ENCODE measurements around the gene NT5C1B. TPM values are rescaled to one million over a fixed set of nuclear protein-coding genes. Genes with fewer than 3 reads are reported as not detected.

Gene NT5C1B
- polyA plus RNA-seq, 3 donors, result 0.51 to 1.3 (median 0.61) TPM

DNA sequence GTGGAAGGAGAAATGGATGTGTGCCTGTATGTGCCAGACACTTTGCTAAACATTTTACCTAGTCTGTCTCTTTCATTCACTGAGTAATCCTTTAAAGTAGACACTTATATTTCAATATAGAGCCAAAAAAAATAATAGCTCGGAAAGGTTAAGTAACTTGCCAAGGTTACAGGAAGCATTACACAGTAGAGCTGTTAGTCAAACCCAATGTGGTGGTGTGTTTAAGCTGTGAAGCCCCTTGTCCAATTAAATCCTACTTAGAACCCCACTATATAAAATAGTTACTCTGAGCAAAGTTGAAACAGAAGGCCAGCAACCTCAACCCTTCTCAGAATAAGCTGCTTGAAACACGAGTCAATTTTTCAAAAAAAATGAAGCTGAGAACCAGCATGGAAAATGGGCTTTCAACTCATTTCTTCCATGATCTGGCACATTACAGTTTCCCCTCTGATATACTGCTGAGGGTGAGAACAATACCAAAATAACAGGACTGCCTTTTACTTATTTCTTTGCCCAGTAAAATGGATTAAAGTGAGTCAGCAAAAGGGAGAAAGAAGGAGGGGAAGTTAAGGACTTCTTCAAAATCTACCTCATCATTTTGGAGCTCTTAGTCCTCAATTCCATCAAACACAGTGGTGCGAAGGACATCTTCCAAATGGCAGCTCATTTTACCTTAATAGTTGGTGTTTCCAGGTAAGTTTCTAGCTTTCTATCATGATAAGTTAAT is 36.9 kb downstream of the NT5C1B start:
- DNase-seq (ENCODE audit: low read depth in 3 of 3, low spot score in 2 of 3), result no peak

DNA sequence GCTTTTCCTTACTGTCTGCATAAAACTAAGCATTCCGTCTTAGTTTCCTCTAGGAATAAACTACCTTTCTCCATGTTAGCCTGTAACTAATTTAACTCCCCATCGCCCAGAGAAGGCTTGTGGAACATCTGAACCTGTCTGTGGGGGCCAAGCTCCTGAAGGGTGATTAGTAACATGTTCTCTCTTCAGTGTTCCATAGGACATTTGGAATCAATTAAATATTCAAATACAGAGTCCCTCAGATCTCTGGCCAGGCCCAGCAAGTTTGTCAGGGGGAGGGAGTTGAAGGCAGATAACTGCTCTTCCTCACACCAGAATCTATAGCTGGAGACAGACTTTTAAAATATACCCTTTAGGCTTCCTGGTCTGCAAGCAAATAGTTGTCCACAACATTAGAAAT is 37.7 kb downstream of the NT5C1B start:
- no peak for DNase-seq (ENCODE audit: low read depth in 3 of 3, low spot score in 2 of 3)

DNA sequence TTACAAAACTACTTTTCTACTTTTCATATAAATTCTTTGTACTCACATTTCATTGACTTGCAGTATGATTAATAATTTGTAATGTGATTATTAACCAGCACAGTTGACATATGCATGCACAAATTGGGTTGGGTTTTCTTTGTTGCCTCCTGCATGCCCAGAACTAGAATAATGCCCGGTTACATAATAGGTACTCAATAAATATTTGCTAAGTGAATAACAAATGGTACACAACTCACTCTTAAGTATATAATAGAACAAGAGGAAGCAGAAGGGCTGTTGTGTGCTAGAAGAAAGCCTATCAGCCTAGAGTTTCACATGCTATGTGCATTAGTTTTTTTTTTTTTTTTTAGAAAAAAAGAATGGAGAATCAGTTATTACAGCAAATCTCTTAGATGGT is 38.2 kb downstream of the NT5C1B start:
- no peak for DNase-seq (ENCODE audit: low read depth in 3 of 3, low spot score in 2 of 3)

DNA sequence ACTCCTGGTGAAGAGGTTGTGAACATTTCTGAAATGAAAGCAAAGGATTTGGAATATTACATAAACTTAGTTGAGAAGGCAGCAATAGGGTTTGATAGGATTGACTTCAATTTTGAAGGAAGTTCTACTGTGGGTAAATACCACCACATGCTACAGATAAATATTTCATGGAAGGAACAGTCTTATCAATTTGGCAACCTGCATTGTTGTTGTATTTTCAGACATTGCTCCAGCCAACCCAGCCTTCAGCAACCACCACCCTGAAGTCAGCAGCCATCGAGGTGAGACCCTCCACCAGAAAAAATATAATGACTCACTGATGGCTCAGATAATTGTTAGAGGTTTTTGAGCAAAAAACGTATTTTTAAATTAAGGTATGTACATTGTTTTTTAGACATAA is 38.9 kb downstream of the NT5C1B start:
- no peak for DNase-seq (ENCODE audit: low read depth in 3 of 3, low spot score in 2 of 3)

DNA sequence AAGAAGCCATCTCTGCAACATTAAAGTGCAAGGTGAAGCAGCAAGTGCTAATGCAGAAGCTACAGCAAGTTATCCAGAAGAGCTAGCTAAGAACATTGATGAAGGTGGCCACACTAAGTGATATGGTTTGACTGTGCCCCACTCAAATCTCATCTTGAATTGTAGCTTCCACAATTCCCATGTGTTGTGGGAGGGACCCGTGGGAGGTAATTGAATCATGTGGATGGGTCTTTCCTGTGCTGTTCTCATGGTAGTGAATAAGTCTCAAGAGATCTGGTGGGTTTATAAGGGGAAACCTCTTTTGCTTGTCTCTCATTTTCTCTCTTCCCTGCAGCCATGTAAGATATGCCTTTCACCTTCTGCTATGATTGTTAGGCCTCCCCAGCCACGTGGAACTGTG is 40.3 kb downstream of the NT5C1B start:
- DNase-seq (ENCODE audit: low read depth in 3 of 3, low spot score in 2 of 3), result no peak

DNA sequence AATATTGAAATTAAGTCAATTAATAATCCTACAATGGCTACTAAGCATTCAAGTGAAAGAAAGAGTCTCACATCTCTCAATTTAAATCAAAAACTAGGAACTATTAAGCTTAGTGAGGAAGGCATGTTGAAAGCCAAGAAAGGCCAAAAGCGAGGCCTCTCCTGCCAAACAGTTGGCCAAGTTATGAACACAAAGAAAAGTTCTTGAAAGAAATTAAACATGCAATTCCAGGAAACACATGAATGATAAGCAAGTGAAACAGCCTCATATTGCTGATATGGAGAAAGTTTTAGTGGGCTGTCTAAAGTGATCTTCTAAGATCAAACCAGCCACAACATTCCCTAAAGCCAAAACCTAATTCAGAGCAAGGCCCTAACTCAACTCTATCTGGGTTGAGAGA is 40.7 kb downstream of the NT5C1B start:
- DNase-seq (ENCODE audit: low read depth in 3 of 3, low spot score in 2 of 3), result no peak

DNA sequence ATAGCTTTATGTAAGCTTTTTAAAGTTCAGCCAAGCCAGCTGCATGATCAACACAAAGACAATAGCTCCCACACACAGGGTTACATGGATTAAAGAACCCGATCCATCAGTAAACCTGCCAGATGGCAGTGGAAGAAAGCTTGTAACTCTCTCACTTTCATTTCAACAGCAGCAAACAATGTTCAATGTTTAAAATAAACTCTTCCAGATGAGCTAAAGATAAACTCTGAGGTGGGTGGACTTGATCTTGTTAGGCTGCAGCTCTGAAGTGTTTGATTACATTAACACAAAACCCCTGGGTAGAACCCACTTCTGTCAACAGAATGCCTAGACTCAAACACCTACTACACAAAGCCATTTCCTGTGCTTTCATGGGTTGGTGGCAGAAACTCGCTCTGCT is 42.8 kb downstream of the NT5C1B start:
- DNase-seq (ENCODE audit: low read depth in 3 of 3, low spot score in 2 of 3), result no peak

DNA sequence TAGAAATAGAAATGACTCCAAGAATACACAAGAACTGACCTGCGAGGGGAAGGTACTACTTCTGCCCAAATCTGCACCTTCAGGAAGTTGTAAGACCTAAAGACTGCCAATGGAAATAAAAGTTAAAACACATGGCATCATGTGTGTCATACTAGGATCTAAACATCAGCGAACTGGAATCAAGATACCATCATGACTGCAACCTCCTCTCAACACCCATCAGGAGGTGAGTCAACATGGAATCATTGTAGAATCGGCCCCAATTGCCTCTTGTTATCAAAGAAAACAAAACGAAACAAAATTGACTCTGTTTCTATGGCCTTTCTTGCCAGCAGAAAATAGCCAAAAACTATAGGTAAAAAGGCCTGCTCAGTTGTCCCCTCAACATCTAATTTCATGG is 44.0 kb downstream of the NT5C1B start:
- DNase-seq (ENCODE audit: low read depth in 3 of 3, low spot score in 2 of 3), result no peak

DNA sequence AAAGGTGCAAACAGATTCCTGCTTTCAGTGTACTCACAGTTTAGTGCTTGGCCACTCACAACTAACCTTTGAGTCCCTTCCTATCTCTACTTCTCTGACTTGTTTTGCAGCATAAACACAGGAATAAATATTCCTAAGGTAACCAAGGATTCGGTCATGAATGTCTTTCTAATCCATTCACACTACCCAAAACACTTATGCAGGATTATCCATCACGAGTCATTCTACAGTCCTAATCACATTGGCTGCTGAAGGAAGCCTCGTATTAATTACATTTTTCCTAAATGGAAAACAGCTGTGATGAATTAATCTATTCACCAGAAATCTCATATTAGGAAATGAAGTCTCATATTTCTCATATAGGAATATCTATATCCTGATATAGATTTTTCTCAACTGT is 45.2 kb downstream of the NT5C1B start:
- DNase-seq (ENCODE audit: low read depth in 3 of 3, low spot score in 2 of 3), result no peak

DNA sequence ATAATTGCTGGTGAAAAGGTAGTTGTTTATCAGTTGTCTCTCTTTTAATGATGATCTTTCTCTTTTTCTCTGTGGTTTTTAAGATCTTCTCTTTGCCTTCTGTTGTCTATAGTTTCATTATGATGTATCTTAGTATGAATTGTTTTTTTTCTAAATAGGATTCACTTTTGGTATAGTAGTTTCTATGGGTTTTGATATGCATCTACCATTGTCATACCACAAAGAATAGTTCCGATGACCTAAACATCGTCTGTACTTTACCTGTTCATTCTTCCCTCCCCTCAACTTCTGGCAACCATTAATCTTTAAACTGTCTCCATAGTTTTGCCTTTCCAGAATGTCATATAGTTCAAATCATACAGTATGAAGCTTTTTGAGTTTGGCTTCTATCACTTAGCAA is 48.5 kb downstream of the NT5C1B start:
- no peak for DNase-seq (ENCODE audit: low read depth in 3 of 3, low spot score in 2 of 3)

DNA sequence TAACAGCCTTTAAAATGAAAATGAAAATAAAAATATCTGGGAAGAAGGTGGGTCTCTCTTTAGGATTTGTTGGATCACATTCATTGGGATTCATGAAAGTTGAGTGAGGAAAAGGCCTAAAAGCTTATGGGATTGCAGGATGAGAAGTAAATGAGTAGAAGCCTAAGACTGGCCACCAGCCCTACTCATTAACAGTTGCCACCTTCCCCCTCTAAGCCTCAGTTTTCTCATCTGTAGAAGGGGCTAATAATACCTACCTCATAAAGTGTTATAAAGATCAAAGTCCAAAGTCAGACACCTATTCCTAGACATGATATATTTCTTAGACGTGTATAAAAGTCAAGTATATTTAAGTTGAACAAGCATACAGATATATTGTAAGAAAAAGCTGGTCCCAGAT is 52.7 kb downstream of the NT5C1B start:
- DNase-seq (ENCODE audit: low read depth in 3 of 3, low spot score in 2 of 3), result no peak

DNA sequence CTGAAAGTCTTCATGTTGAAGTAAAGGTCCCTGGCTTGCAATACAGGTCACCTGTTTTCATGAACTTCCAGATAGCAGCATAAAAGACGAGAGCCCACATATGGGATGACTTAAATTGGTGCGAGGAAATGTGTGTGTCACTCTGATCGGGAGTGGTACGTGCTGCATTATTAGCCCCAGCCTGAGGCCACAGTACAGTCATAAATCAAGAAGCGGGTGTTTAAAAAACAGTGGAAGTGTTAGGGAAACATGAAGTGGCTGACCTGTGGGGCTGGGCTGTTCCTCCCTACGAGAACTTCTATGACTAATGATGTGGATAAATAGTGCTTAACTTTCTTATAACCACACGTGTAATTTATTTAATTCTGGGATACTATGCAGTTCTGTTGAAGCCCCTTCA is 53.3 kb downstream of the NT5C1B start:
- no peak for DNase-seq (ENCODE audit: low read depth in 3 of 3, low spot score in 2 of 3)

DNA sequence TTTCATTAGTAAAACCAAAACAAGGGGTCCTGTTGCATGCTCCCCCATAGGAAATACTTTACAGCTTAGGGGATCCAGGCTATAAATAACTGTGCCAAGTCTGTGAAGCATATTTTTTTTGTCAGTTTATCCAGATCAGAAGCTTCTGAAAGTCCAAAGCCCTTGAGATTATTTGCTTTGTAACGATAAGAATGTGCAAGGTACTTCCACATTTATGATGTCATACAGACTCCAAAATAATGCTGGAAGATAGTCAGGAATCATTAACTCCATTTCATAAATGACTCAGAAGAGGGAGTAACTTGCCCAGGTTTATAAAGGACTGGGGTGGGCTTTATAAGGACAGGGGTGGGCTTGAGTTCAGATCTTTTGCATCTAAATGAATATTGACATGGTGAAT is 58.2 kb downstream of the NT5C1B start:
- no peak for DNase-seq (ENCODE audit: low read depth in 3 of 3, low spot score in 2 of 3)

DNA sequence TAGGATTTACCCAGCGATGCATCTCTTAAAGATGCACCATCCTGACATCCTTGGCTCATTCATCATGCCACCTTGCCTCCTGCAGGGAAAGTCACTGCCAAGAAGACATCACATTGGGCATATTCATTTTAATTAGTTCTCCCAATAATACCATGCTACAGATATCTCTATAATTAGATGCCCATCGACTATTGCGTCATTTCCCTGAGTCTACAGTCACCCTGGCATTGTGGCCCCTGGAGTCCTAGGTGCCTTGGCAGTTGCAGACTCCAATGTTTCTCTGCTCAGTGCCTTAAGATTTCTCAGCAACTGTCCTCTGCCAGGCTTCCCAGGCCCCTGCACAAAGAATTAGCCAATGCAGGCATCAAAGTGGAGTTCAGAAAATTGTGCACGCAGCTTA is 61.5 kb downstream of the NT5C1B start:
- no peak for DNase-seq (ENCODE audit: low read depth in 3 of 3, low spot score in 2 of 3)

DNA sequence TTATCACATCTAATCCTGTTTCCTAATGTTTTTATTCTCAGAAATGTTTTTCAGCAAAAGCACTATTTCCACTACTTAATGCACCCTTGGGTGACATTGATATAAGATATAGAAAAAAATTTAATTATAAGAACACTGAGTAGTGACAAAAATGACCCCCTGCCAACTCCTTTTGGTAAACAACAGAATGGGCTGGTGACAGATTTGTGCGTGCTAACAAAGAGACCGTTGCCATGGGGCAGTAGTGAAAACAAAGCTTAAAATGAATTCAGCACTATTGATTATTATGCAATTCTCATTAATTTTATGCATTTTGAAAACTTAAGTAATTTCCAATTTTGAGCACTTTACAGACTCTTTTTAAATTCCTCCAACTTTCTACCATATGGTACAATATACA is 62.0 kb downstream of the NT5C1B start:
- no peak for DNase-seq (ENCODE audit: low read depth in 3 of 3, low spot score in 2 of 3)

DNA sequence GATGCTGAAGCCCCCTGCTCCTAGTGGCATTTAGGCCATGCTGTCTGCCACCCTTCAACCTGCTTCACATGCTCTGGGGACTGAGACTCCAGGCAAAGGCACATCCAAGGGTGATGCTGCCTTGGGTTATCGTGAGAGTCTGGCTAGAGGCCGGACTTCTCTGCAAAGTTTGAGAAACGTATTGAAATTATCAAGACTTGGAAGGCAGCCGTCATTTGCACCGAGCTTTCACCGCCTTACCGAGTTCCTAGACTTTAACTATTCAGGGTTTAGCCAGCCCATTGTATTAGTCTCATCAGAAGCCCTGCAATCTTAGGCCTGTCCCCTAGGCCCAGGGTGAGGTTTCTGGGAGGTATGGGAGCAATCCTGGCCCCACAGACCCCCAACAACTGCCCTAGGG is 62.9 kb downstream of the NT5C1B start:
- DNase-seq (ENCODE audit: low read depth in 3 of 3, low spot score in 2 of 3), result no peak

DNA sequence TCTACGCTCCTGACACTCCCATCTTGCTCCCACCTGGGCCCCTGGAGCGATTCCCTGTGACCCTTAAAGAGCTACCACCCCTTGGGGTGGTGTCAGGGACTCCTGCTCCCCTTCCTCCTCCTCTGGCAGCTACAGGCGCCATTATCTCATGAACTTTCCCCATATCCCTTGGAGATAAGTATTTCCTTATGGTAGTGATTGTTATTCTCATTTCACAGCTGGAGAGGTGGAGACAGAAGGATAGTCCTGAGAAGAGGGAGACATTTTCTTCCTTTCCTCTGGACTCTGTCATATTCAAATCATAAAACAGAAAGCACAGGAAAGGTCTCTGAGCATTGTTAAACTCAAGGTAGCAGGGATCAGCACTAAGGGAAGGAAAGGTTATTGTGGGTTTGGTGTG is 63.5 kb downstream of the NT5C1B start:
- no peak for DNase-seq (ENCODE audit: low read depth in 3 of 3, low spot score in 2 of 3)

DNA sequence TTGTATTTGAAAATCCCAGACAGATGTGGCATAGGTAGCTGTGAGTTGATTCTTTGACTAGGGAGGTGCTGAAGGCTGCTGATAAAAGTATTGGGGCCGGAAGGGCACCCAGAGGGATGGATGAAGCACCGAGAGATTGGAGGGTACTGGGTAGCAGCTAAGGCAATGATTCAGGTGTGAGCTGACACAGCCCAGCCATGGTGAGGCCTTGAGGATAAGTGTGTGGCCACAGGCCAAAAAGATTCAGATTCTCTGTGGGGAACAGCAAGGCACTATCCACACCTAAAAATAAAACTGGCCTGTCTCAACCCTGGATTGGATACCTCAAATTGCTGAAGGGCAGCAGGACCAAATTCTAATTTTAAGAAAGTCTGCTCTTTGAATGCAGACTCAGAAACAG is 64.1 kb downstream of the NT5C1B start:
- DNase-seq (ENCODE audit: low read depth in 3 of 3, low spot score in 2 of 3), result no peak

DNA sequence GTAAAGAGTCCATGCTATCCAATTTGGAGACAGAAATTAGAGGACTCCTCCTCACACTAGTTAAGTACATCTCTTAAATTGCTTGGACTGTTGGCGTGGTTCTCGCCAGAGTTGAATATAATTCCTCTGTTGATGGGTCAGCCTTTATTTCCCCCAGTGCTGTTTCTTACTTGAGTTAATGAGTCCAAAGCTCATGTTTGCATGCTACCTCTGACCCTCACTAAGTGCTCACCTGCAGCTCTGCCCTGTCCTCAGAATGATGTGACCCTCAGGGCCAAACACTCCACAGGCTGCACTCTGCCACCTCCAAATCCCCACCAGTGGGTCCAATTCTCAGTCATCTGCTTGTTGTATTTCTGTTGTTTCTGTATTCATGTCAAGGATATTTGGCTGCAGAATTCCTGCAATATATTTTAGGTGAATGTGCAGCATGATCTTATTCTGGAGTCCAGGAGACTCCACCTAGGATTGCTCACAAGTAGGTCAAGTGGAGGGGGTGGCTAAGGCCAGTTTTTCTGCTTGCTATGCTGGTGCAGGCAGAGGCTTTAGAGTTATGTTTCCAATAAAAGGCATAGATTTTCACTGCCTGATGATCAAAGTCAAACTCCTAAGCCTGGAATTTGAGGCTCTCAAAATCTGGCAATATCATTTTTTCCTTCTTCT is 66.8 kb downstream of the NT5C1B start:
- DNase-seq (ENCODE audit: low read depth in 3 of 3, low spot score in 2 of 3), result no peak

DNA sequence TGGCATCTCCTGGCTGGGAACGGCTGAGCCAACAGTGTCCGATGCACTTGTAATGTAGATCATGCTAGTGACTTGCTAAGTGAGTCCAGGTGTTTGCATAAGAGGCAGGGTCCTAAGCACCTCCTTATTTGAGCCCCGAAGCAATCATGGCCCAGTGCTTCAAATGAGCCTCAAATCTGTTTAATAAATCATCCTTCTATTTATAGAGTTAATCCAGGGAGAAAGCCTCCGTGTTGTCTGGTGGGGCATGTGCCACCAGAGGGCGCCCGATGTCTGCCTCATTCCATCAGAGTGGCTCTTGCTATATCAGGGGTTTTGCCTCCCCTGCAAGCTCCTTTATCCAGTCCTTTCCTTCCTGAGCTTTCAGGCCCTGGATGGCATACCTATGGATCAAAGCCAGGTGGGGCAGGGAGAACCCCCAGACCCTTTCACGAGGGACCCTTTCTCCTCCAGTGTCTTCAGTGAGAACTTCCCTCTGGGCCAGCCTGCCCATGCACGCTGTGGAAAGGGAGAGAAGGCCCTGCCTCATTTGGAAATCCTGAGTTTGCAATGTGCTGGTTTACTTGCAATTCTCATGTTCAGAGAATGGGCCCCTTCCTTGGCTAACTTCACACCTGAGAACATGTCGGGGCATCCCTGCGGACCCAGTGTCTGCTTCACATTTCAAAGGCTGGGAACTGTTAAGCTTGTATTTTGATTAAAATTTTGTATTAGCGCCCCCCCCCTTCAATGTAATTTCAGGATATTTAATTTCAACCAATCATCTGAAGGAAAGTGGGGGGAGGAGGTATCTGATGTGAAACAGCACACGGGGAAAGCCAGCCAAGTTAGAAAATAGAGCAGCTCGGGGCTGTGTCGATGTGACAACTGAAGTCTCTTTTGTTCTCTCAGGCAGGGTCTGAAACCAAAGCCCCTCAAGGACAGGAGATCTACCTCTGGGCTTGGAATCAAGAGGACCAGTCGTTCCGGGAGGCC is 68.6 kb downstream of the NT5C1B start:
- peak; percentile 74 to 81 (median 76) for DNase-seq (ENCODE audit: low read depth in 3 of 3, low spot score in 2 of 3)

DNA sequence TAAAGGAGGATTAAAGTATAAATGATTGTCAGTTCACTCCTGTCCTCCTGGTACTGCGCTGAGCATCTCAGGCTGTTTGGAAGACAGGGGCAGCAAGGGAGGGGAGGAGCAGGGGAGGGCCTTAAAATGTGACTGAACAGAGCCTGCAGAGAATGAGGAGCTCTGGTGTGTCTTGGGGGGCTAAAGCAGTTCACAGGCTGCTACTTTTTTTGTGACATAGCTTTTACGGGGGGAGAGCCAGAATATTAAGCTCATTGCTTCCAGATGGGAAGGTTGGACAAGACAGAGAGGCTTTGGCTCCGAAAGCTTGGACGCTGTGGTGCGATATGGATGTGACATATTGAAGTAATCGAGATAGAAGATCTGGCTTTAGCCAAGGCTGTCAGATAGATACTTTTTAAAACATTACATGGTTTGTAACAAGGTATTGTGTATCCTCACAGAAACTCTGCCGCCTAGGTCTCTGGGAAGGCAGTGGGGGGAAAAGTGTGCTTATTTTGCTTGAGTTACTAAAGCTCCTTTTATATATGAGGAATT is 69.4 kb downstream of the NT5C1B start:
- DNase-seq (ENCODE audit: low read depth in 3 of 3, low spot score in 2 of 3), result no peak

Data from right renal cortex interstitium (tissue), 3 donors.